GF-D8 (cell line): Measurements from ENCODE around the gene DPH3.
A peak's percentile ranks its signal among the peaks of the same experiment; 100 is the strongest.
"Not testable (repeated sequence)": the region's sequence is repeated elsewhere in the genome, so short reads cannot be mapped to it uniquely, and the experiment has no call there.

ENCODE experiments used
- DNase-seq: peaks from one replicate; lab custom pipeline; 2025; lab: John Stamatoyannopoulos, UW

Gene DPH3

DNA sequence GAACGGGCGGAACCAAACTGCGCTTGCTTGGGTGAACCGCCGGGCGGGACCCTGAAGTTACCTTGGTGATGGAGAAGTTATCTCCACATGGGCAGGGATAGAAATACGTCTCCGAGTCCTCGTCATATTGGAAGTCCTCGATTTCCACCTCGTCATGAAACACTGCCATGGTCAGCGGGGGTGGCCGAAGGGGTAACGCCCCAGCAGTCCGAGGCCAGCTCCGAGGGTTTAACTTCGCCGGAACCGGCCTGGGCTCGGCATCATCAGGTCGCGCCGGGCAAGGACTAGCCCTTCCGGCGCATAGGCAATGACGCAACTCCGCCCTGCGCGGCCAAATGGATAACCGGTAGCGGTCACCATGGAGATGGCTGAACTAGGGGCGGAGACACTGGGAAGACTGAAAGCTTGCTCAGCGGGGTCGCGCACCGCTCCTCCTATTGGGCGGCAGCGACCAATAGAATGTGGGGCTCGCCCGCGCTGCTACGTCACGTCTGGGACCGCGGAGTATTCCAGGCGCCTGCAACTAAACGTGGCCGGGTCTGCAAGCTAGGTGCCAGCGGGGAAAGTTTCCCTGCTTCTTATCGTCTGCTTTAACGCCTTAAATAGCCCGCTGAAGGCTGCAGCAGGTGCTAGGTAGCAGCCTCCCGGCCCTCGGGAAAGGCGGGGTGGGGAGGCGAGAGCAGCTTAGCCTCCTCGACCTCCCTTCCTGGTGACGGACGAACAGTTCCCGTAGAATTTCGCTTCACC is at the start of gene DPH3, which contains the start of gene OXNAD1:
Gene DPH3, minus strand, starts transcription at position 236 of the 747 bp plus-strand sequence. Its CDS starts 67 bp downstream, at position 169.
Gene OXNAD1, plus strand, starts transcription at position 505 of the 747 bp plus-strand sequence. CDS start 5,741 bp downstream, outside the sequence.
- peak; percentile 96 for DNase-seq

DNA sequence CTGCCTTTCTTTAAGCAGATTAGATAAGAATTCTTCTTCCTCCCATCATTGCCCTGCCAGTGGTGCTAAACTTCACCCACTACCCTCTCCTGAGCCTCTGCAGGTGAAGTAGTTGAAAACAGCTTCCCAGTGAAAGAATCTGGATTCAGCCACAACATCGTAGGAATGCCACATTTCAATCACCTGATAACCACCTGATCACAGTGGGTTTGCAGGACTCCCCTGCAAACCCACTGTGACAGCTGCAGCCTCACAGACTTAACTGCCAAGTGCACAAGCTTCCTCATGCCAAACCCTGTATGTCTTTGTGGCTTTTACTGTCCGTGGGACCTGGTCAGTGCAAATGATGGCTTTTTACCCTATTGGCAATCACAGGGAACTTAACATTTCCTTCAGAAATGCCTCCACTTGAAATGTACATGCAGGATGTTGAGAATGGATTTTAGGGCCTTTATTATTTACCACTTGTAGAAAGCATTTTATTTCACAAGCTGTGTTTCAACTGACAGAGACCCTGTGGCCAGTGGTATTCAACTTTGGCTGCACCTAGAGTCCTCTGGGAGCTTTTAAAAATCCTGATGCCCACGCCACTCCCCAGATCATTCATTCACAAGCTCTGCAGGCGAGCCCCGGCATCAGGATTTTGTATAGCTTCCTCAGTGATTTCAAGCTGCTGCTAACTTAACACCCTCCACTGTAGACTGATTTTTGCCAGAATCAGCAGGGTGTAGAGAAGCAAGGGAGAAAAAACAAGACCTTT is 49.3 kb upstream of the DPH3 start:
- peak; percentile 59 for DNase-seq

DNA sequence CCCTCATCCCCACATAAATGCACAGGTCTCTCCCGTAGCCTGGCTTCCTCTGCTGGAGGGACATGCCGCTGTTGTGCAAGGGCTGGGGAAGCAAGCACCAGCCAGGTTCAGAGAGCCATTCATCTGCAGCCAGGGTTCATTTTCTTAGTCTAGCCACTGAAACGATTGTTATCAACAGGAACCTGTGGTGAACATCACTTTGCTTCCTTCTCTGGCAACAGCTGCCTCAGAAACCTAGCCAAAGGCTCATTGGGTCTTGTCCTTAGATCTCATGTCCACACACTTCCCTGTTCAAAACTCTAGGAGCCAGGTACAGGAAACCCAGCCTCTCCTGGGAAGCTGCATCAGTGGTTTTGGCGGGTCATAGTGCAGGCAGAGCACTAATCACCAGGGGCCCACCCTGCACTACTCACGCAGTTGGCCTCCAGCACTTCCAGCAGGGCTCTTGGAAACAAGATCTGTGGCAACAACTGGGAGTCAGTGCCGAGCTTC is 47.3 kb upstream of the DPH3 start:
- DNase-seq, result peak; percentile 90

DNA sequence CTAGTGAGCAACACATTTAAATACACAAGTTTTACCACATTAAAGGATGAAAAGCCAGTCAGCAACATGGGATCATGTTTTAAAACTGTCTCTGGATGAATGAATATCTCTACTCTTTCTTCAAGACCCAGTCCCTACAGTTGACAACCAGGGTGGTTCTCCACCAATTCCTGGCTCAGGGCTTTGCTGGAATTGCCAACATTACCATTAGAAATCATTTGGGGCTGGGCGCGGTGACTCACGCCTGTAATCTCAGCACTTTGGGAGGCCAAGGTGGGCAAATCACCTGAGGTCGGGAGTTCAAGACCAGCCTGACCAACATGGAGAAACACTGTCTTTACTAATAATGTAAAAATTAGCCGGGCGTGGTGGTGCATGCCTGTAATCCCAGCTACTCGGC is 45.7 kb upstream of the DPH3 start:
- not testable (repeated sequence) for DNase-seq

DNA sequence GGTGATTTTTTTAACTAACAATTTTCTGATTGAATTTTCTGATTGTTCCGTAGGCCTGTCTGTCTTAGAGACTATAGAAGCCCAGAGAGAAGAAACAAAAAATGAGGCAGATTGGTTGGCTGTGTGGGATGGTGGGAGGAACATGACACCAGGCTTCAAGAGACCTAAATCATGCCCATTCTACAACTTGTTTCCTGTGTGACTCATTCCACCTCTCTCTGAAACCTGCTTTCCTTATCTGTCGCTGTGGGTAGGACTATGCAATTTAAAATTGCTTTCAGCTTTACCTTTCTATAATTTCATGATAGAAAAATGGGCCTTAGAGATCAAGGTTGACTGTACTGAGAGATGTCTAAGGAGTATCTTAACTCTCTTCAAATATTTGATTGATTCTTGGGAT is 44.8 kb upstream of the DPH3 start:
- DNase-seq, result peak; percentile 32

DNA sequence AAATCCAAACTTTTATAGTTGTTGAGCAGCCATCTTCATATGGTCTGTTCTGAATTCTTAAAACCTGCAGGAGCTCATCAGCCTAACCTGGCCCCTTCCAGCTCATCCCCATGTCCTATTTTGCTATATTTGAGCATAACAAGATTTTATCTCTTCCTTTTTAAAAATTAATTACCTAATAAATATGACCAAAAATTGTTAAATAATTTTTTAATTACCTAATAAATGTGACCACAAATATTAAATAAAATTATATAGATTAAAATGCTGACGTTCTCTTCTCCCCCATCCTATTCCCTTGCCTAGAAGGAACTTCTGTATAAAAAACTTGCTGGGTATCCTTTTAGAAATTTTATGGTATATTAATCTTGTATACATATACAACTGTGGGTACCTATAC is 44.0 kb upstream of the DPH3 start:
- no peak for DNase-seq

DNA sequence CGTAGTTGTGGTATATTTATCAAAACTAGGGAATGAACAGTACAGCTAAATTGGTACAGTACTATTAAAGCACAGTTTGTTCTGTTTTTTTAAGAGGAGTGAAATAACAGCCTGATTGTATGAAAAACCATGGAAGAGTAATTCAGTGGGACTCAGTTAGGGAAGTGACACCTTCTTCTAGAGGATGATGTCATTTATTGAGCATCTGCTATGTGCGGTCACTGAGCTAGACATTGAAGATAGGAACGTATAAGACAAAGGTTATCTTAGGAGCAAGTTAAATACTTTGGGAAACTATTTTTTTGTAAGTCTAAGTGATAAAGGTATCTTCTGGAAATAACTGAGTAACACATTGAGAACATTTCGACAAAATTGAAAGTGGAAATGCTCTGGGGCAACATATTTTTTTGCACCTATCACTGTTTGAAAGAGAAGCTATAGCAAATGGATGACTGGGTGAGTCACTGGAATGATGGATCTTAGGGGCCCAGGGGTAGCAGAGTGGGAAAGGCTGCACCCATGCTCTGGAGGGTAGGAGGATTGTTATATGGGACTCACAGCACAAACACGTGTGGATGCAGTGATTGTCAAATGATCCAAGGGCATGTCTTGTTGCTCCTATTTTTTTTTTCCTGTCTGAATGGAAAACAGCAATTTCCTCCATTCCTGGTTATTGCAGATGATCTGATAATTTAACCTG is 43.2 kb upstream of the DPH3 start:
- DNase-seq, result no peak

DNA sequence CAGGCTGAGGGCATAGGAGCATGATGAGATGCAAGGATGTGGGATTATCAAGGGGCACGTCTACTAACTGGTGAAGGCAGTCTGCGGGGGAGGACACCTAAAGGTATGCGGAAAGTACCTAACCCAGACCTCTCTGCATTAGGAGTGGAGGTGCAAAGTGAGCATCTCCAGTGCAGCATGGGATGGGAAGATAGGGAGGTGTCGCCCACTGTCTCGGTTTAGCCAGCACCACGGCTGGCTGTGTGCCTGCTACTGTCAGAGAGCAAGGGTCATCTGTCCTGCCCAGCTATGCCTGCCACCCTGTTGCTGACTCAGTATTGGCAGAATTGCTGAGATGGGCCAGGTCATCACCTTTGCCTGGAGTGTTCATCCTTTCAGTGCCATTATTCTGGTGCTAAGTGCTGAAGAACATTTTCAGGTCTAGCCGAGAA is 40.4 kb upstream of the DPH3 start:
- no peak for DNase-seq

DNA sequence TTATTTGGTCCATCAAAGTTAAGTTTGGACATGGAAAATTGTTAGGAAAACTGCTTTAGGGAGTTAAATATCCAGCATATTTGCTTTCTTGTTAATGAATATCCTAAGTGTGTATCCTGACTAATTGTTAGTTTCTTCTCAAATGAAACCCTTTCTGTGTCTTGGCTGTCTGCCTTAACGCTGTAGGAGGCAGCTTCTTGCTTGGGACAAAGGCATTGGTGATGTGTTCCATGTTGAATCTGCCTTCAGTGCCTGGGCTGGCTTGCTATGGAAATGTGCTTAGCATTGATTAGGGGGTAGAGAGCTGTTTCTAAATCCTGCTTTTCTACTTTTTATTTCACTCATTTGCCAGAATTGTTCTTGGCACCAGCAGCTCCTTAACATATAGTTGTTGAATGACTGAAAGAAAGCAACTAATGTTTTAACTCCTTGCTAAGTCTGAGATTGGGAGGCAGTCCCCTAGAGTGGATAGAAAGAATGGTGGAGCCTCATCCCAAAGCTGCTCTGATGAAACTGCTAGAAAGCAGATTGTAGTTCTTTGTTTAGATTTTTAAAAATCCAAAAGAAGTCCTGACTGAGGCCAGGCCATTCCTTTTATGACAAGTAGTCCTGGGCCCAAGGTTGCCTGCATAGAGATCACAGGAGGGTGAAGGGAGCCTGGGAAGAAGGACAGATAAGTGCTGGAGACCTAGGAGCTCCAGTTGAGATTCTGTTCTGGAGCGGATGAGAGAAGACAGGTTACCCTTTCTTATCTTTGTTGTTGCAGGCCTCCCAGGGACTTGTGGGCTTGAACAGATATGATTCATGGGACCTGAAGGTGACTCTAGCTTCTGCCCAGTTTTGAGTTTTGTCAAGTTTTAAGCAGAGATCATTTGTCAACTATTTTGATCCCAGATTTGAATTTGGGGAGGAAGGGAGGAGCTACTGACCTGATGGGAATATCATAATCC is 39.6 kb upstream of the DPH3 start:
- DNase-seq, result no peak

DNA sequence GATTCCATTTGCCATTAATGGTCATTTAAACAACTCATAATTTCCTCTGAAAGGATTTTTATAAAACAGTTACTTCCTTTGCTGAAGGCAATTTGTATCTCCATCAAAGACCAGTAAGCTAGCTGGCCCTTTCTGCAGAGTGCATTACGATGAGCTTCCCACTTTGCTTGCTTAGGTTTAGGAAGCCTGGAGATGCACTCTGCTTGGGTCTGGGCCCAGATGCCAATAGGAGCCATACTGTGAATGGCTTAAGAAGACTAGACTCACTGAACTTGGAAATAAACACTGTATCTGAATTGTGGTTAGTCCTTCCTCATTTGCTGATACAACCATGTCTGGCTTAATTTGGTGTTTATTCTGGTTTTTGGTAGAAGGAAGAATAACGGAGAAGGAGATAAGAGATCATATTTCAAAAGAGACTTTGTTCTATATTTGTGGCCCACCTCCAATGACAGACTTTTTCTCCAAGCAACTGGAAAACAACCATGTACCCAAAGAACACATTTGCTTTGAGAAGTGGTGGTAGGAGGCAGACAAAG is 38.4 kb upstream of the DPH3 start:
- peak; percentile 16 for DNase-seq

DNA sequence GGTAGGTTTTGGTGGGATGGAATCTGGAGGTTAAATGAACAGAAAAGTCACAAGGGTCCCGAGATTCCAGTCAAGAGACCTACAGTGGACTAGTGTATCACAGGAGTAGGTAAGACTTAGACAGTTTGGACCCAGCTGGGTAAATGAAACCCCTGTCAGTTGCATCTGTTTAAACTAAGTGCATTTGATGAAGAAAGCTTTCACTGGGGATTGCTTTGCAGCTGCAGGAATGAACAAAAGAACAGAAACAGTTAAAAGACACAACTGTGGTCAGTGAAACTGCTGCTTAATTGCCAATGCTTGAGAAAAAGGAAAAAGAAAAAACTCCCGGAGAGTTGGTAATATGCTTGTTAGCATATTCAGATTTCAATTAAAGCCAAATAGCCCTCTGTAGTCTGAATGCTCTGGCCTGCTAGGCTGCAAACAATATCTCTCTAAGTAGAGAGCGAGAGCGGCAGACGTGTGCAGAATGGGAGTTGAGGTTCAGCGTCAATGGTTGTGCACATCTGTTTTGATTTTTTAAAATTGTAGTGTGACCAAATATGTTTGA is 37.4 kb upstream of the DPH3 start:
- no peak for DNase-seq

DNA sequence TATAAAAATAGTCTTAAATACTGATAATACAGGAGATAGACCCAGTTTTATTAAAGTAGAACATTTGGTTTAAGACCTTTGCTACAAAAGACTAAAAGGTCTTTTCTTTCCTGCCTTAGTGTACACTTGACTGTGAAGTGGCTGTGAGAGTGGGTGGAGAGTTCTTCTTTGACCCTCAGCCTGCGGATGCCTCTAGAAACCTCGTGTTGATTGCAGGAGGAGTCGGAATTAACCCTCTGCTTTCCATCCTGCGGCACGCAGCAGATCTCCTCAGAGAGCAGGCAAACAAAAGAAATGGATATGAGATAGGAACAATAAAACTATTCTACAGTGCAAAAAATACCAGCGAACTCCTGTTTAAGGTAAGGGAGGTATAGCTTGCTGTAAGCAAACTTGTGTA is 36.8 kb upstream of the DPH3 start:
- DNase-seq, result no peak

DNA sequence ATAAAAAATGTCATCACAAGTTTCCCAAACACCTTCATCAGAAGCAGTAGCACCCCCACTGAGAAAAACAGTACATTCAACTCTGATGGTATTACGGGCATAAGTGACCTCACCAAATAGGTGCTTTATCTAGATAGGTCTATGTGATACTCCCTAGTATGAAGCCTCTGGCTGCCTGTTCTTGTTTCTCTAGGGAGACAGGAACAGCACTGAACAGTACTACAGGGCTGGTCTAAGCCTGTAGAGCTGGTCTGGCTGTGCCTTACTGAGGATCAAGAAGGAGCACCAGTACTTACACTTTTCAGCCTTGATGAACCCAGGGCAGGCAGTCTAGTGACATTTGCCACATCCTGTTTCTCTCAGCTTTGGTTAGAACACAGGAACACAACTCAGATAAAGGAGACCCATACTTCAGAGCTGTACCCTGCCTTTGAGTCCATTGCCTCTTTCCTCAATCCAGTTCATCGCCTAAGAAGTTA is 36.2 kb upstream of the DPH3 start:
- peak; percentile 29 for DNase-seq

DNA sequence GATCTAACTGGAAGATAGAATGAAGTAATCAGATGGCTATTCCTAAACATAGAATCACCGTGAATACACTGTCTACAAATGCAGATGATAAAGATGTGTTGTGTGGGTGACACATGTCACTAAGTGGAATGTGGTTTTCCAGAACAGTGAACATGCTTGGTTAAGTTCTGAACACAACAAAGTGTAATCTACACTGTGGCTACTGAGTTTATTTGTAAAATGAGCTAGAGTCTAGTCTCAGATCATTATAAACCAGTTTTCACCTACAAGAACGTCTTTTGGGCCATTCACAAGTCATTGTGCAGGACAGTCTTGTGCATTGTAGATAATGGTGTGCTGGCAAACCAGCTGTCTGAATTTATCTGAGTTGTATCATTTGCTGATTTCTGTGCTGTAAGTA is 35.6 kb upstream of the DPH3 start:
- DNase-seq, result no peak

DNA sequence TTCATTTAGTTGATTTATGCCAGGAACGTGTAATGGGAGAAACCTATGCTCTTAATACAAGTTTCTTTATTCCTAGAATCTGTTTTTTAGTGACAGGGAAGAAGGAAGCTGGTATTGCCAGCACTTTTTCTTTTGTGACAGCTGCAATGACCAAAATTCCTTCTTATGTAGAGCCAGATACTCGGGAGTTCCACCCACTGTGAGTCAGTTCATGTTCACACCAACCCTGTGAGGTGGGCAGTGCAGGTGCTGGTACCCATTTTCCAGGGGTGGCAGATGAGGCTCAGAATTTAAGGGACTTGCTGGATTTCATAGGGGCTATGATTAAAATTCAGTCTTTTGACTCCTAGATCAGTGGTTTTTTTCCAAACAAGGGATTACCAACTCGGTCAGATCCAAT is 35.0 kb upstream of the DPH3 start:
- no peak for DNase-seq

DNA sequence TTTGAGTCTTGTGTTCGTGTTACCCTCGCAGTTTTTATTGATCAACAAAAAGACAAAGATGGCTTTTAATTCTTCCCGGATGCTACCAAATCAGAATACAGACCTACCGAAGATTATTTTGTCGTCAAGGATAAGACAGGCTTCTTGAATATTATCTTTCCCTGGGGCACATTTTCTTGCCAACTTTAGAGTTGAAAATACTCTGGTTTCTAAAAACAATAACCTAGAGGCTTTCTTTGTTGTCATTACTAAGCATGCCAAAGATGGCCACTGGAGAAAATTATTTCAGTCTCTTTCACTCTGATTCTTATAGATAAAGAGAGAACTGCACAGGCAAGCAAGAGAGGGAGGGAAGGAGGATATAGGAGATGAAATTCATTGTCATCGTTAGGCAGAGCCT is 34.1 kb upstream of the DPH3 start:
- DNase-seq, result no peak

DNA sequence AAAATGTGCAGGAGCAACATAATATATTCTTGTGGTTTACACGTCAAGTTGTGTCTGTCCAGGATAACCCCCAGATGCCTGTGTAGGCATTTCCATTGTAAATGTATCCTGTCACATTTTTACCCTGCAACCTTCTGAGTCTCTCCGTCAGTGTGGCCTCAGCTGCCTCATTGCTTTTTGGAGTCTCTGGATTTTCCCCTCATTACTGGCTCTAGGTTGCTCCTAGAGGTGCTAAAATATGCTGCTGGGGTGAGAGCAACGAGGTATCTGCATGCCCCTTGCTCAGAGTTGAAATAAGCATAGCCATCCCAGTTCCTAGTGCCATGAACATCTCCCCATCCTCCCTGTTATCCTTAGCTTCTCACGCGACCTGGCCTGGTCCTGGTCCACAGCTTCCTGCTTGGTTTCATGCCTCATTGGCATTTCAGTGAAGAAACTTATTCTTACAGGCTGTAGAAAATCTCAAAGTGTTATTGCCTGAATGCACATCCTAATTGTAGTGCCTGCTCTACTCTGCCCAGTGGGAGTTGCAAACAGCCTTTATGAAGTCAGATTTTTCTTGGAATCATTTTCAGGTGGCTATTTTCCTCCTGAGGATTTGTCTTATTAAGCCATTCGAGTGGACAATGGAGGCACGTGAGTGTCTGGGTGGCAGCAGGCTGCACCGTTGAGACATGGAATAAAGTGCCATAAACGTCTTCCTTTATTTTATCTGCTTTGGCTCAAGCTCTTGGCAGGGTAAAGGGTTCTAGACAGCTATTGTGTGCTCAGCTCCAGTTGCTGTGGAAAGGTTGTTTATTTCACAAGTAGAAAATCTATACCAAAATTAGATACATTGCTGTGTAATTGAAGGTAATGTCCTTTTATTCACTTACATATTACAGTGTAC is 33.5 kb upstream of the DPH3 start:
- no peak for DNase-seq

DNA sequence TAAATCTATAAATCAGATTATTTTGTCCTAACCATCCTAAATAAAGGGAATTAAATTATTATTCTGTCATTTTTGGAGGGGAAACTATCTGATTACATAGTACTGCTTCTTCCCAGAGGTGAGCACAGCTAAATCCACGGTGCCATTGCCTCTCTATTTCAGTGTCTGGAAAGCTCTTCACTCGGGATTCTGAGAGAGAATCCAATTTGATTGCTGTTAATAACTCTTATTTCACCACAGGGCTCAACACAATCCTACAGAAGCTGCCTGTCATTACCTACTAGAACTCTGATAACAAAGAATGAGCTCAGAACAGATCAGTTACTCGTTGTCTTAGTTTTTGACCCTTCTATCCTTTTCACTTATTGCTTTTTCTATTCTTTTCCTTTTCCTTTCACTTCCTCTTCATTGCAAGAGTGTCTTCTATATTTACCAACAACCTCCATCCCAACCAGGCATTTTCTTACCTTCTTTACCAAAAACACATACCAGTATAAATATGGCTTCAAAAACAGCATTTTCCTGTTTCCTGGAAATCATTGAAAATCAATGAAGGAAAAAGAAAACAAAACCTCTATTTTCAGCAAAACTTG is 30.7 kb upstream of the DPH3 start:
- DNase-seq, result no peak

DNA sequence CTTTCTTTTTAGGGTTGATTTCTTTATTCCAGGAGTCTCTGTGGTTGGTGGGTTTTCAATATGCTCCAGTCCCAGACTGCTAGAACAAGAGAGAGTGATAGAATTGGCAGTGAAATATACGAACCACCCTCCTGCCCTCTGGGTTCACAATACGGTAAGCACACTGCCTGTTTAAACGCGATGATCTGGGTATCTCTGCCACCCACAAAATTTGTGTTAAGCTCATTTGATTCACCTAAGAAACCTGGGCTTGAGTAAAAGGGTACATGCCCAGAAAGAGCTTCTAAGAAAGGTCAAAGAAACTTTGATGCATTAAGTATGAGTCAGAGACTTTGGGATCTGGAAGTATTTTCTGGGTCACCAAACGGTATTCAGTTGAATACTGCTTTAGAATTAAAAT is 30.1 kb upstream of the DPH3 start:
- DNase-seq, result no peak
